Islet precursor cell (in vitro differentiated cells): ENCODE results near the gene MYO18A.

ENCODE experiments used
- DNase-seq: peaks from one replicate; pipeline ENCODE4 v3.0.0-alpha.2; 2018

The MYO18A gene

DNA sequence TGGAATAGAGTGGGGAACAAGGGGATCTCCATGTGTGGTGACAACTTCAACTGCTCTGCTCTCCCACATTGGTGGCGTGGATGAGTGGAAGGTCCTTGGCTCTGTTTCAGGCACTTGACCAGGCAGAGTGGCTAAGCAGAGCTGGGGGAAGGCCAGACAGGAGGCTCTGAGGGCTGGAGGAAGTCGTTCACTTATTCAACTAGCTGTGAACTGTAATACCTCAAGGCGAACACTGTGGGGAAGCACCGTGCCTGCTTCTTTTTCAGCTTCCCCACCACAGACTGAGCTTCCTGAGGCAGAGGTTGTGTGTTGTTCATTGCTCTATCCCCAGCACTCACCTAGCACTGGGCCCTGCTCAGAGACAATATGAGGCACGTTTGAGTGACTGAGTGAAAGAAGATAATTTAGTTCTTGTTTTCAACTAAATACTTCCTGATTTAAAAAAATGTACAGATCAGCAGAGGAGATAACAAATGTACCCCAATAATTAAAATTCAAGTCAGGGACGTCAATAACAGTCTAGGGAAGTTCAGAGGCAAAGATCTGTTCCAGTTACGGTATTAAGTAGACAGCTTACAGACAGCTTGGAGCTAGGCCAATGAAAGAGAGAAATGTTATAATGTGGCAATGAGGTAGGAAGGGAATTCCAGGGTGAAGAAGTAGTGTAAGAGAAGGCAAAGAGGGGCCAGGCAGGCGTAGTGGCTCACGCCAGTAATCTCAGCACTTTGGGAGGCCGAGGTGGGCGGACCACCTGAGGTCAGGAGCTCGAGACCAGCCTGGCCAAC, 34.7 kb downstream of the MYO18A start:
- peak; percentile 93 for DNase-seq

GRCh38 chr17:29143894-29144293, 36.3 kb downstream of the MYO18A start:
- DNase-seq = peak; percentile 86

DNA sequence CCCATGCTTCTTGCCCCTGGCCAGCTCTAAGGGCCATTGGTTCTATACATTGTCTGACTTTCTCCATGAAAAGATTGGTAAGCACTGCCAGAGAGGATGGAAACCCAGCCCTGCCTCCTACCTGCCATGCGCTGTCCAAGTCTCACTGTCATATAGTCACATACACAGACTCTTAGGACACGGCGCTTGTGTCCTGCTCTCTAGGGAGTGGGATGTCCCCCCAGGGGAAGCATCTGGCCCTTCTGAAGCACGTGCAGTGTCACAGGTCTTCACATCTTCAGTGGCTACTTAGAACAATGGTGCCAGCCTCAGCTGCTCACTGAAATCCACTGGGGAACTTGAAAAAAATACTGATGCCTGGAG, 38.7 kb downstream of the MYO18A start:
- no peak for DNase-seq

- peak; percentile 90 for DNase-seq
Measured at GRCh38 chr17:29140631-29141513, 39.3 kb downstream of the MYO18A start.

- DNase-seq = peak; percentile 89
Measured at GRCh38 chr17:29140051-29140621, 40.1 kb downstream of the MYO18A start.

DNA sequence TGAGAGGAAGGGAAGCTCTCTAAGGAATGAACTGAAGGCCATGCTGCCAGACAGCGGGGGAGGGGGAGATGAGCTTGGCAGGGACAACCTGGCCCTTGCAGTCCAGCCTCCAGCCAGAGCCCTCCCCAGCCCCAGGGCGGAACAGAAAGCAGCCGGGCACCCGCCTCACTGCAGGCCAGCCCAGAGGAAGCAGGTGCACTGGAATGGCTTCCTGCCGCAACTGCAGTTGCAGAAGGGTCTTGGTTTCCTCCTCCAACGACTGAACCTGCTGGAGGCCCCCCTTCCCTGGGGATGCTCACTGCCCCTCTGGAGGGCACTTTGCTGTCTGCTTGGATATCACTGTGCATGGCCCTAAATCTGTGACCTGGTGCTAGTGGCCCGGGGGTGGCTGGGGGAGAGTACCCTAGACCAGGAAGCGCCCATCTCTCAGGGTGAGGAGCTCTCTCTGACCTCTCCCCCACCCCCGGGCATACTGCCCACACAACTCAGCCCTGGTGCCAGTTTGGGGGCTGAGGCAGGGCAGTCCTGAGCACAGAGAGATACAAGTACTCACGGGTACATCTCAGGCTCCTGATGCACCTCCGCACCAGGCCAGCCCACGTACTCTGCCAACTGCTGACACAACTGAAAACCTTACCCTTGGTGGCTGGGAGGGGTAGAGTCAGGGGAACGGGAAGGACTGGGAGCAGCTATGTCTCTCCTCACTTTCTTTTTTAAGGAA, 41.1 kb downstream of the MYO18A start:
- DNase-seq = no peak

DNA sequence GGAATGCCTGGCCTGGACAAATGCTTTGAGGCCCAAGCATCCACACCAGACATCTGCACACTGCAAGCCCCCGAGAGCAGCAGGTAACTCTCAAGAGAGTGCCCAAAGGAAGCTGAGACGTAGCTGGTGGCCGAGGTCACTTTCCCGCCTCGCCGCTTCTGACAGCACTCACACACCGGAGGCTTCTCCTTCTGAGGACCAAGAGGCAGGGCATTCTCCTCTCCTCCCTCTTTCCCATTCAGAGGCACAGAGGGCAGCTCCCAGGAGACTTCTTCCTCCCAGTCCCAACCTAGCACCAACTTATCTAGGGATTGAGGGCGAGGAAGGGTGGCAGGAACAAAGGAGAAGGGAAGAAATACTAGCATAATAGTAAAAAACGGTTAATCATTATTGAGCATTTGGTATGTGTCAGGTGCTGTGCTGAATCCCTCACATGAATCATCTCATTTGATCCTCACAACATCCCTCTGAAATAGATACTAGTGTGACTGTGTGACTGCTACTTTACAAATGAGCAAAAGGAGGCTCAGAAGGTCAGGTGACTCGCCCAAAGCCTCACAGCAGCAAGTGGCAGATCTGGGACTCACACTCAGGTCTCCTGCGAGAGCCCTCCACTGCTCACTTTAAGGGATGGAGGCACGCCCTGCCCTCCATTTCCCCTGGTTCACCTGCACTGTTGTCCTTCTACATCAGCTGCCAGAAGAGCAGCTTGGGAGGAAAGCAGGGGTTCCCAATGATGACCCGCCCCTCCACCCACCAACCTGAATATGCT, 41.8 kb downstream of the MYO18A start:
- no peak for DNase-seq

DNA sequence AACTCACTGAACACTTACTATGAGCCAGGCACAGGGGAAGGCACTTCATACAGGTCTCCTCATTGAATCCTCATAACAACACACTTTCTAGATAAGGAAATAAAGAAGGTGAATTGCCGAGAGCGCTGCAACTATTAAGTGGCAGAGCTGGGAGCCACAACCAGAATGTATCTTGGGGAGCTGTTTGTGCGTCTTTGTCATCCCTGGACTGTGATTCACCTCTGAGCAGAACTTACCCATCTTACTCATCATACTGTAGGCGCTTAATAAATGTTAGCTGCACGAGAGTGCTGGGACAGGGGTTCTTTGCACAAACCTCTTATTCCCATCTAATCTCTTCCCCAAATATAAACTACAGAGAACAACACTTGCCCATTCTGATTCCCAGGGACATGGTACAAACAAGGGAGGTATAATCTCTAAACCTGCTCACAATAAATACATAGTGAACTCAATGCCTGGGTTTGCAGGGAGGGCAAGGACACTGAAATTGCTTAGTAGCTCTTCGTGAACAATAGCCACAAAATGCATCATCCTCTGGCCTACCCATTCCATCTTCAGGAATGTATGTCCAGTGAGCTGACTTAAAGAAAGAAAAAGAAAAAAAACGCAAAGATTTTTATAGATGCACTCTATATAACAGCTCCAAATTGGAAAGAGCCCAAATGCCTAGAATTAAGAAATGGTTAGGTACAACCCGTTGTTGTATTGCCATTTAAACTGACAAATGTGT, 43.0 kb downstream of the MYO18A start:
- no peak for DNase-seq

- no peak for DNase-seq
Measured at GRCh38 chr17:29135464-29135863, 44.7 kb downstream of the MYO18A start.

GRCh38 chr17:29133121-29133713, 47.0 kb downstream of the MYO18A start:
- DNase-seq = peak; percentile 87

DNA sequence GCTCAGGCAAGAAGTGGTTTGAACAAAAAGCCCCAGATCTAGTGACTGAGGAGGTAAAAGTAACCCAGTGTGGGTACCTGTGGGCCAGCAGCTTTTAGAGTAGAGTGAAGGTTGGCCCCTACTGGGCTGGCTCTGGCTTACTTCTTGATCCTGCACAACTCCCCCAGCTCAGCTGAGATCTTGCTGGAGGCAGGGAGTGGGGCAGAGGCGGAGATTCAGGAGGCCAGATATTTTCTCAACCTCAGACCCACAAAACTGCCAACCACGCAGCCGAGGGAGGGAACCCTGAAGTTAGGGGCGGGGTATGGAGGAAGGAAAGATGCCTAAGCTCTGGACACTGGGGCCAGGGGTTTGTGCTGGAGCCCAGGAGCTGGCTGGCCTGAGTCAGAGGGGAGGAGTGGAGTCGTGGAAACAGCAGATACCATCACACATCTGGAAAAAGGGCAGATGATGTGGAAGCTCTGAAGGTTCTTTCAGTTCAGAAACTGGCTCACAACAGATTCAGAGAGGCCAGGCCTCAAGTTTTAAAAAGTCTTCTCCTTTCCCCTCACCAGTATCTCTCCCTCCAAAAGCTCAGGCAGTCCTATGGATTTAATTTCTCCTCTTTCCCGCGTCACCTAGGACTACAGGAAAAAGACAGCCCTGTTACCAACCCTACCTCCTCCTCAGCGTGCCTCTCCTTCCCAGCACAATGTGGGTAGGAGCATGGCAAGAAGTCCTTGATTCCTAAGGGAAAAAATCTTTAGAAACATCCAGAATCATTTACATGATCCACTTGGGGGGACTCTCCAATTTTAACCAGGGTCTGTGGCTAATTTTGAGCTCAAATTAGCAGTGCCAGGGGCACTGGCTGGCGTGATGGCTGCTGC, 48.1 kb downstream of the MYO18A start:
- peak; percentile 88 for DNase-seq

DNA sequence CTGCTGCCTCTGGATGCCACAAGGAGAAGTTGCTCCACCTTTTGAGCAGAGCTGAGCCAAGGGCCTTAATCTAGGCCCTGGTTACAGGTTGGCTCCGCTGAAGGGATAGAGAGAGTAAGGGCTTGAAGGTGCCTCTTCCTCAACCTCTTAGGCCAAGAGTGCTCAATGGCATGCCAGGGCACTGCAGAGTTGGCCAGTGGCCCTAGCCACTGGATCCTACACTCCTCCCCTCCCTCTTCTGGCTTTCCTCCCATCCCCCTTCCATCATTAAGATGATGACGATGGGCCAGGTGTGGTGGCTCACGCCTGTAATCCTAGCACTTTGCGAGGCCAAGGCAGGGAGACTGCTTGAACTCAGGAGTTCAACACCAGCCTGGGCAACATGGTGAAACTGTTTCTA, 50.5 kb downstream of the MYO18A start:
- no peak for DNase-seq

- no peak for DNase-seq
Measured at GRCh38 chr17:29127840-29128239, 52.4 kb downstream of the MYO18A start.

GRCh38 chr17:29126268-29126930, 53.8 kb downstream of the MYO18A start:
- no peak for DNase-seq

- no peak for DNase-seq
Measured at GRCh38 chr17:29125651-29126050, 54.5 kb downstream of the MYO18A start.

GRCh38 chr17:29124925-29125273, 55.3 kb downstream of the MYO18A start:
- no peak for DNase-seq

- peak; percentile 89 for DNase-seq
Measured at GRCh38 chr17:29124135-29124924, 55.9 kb downstream of the MYO18A start.

GRCh38 chr17:29123111-29123510, 57.1 kb downstream of the MYO18A start:
- no peak for DNase-seq

- DNase-seq = no peak
Measured at GRCh38 chr17:29121442-29121841, 58.8 kb downstream of the MYO18A start.
